ENCODE measurements around the gene DRAP1. TPM values are rescaled to one million over a fixed set of nuclear protein-coding genes. Genes with fewer than 3 reads are reported as not detected.
A peak's percentile ranks its signal among the peaks of the same experiment; 100 is the strongest.

The DRAP1 gene
- total RNA-seq, 2 experiments from 2014 or later, result 68.2 to 93.2 TPM

DNA sequence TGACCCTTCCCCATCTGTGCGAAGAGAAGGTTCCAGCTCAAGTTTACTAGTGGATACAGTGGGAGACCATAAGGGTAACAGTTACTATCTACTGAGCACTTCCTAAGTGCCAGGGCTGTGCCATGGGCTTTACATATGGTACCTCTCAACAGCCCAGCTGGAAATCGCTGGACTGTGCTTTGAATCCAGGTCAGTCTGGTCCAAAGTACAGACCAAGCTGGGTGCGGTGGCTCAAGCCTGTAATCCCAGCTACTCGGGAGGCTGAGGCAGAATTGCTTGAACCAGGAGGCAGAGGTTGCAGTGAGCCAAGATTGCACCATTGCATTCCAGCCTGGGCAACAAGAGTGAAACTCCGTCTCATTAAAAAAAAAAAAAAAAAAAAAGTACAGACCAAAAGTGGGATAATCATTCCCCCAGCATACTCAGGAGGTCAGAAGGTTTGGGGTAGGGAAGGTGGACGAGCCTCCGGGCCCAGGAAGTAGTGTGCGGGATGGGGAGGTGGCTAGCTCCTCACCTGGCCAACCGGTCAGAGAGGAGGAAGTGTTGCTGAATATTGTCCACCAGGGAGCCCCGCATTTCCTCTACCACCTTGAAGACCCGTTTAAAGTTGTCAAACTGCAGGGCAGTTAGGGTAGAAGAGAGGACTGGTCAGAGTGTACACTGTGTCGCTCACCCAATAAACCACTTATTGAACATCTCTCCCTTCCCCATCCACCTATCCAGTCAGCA is 33.3 kb upstream of the DRAP1 start:
- Histone ChIP-seq H3K4me3 (ENCODE audit: low read depth, low read length, poor library complexity, severe bottlenecking) (no peak overlapping the region), H3K79me2 (ENCODE audit: insufficient read depth, low read depth, low read length) (peaks cover 19% of the 10 kb centered on the region; the same call in 1 of the 2 replicates), H3K27ac (ENCODE audit: low read depth, low read length, poor library complexity, severe bottlenecking) (no peak overlapping the region), H2AFZ (ENCODE audit: low read length) (no peak overlapping the region), H3K9me2 (ENCODE audit: insufficient read depth, low read length) (no peaks in the 10 kb centered on the region), H4K20me1 (ENCODE audit: insufficient read depth, low read length) (no peaks in the 10 kb centered on the region), H3K36me3 (ENCODE audit: insufficient read depth, low read length) (peaks cover 53% of the 10 kb centered on the region), H3K4me2 (ENCODE audit: low read length) (peak overlapping the region; percentile 97), H3K4me1 (ENCODE audit: insufficient read depth, low read length, poor library complexity, severe bottlenecking) (peaks cover 50% of the 10 kb centered on the region), H3K9me3 (ENCODE audit: low read length) (no peaks in the 10 kb centered on the region)
- CTCF ChIA-PET (ENCODE audit: unreplicated experiment), result no interaction called here
- TF ChIP-seq, protein P1, sequence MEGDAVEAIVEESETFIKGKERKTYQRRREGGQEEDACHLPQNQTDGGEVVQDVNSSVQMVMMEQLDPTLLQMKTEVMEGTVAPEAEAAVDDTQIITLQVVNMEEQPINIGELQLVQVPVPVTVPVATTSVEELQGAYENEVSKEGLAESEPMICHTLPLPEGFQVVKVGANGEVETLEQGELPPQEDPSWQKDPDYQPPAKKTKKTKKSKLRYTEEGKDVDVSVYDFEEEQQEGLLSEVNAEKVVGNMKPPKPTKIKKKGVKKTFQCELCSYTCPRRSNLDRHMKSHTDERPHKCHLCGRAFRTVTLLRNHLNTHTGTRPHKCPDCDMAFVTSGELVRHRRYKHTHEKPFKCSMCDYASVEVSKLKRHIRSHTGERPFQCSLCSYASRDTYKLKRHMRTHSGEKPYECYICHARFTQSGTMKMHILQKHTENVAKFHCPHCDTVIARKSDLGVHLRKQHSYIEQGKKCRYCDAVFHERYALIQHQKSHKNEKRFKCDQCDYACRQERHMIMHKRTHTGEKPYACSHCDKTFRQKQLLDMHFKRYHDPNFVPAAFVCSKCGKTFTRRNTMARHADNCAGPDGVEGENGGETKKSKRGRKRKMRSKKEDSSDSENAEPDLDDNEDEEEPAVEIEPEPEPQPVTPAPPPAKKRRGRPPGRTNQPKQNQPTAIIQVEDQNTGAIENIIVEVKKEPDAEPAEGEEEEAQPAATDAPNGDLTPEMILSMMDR (conservative IDR thresholded peaks at IDR 0.05; ENCODE audit: low read length), result no peak
- no peak for TF ChIP-seq EZH2phosphoT487 (IDR thresholded peaks at IDR 0.05; ENCODE audit: borderline replicate concordance, low read depth, low read length)
- BruUV-seq (replicated peaks), result no TSS peak
- no peak for DNase-seq (ENCODE audit: low spot score)
- intact Hi-C loops (cut with micrococcal nuclease; ENCODE audit: unreplicated experiment), result loop anchor here (5.0 kb wide), 1 partner anchor 246 kb away; no protein-coding TSS in a partner anchor
- POLR2A ChIA-PET, result interaction anchor here (0.9 to 5.6 kb wide), 2 partner anchors 15 to 26 kb away, joined by 4 to 59 read pairs; partner anchors contain the start of genes CFL1 and MUS81

DNA sequence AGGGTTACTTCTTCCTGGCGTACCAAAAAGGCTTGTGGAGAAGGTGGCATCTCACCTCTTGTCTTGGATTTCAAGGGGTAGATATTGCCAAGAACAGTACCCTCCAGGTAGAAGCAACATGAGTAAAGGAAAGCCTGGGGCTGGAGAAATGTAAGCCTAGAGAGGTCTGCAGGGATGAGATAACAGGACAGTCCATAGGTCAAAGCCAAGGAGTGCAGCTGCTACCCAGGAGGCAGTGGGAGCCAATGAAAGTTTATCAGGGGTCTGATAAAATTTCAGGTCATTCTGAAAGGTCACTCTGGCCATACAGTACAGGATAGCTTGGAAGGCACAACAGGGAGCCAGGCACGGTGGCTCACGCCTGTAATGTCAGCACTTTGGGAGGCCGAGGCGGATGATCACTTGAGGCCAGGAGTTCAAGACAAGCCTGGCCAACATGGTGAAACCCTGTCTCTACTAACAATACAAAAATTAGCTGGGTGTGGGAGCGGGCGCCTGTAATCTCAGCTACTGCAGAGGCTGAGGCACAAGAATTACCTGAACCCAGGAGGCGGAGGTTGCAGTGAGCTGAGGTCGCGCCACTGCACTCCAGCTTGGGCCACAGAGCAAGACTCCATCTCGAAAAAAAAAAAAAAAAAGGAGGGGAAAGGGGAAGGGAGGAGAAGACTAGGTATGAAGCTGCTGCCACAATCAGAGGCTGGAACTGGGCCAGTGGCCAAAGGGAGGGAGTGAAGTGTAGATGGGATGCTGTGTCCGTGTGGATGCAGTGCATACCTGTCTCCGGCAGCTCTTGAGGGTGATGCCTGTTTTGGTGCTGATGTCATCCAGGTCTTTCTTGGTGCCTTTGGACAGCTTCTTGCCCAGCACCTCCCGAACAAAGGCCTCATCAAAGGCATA is 32.2 kb upstream of the DRAP1 start:
- H3K79me2 ChIP-seq (ENCODE audit: insufficient read depth, low read depth, low read length), result peaks cover 30% of the 10 kb centered on the region
- no peaks in the 10 kb centered on the region for H3K9me2 ChIP-seq (ENCODE audit: insufficient read depth, low read length)
- intact Hi-C loops (cut with micrococcal nuclease; ENCODE audit: unreplicated experiment), result loop anchor here (5.0 kb wide), 1 partner anchor 245 kb away; no protein-coding TSS in a partner anchor
- peak overlapping the region; percentile 80 for H3K27ac ChIP-seq (ENCODE audit: low read depth, low read length, poor library complexity, severe bottlenecking)
- H3K4me2 ChIP-seq (ENCODE audit: low read length), result peak overlapping the region; percentile 97
- H3K9me3 ChIP-seq (ENCODE audit: low read length), result no peaks in the 10 kb centered on the region
- H4K20me1 ChIP-seq (ENCODE audit: insufficient read depth, low read length), result no peaks in the 10 kb centered on the region
- no TSS peak for BruUV-seq (replicated peaks)
- peak overlapping the region; percentile 93 for H3K4me3 ChIP-seq (ENCODE audit: low read depth, low read length, poor library complexity, severe bottlenecking)
- TF ChIP-seq EZH2phosphoT487 (IDR thresholded peaks at IDR 0.05; ENCODE audit: borderline replicate concordance, low read depth, low read length), result no peak
- TF ChIP-seq, protein P1 (conservative IDR thresholded peaks at IDR 0.05; ENCODE audit: low read length), result no peak
- ChIA-PET POLR2A (interaction anchor here (0.6 to 5.6 kb wide), 4 partner anchors 14 to 27 kb away, joined by 3 to 59 read pairs (median 6); partner anchors contain the start of genes CFL1 and MUS81), CTCF (ENCODE audit: unreplicated experiment) (interaction anchor here (0.9 to 1.3 kb wide), 3 partner anchors 8 to 29 kb away, joined by 4 to 24 read pairs (median 10); partner anchors contain the start of gene CFL1)
- peaks cover 54% of the 10 kb centered on the region for H3K36me3 ChIP-seq (ENCODE audit: insufficient read depth, low read length)
- DNase-seq (ENCODE audit: low spot score), result no peak
- H3K4me1 ChIP-seq (ENCODE audit: insufficient read depth, low read length, poor library complexity, severe bottlenecking), result peaks cover 51% of the 10 kb centered on the region
- H2AFZ ChIP-seq (ENCODE audit: low read length), result no peak overlapping the region

Measured in OCI-LY7 (cell line).